HEK293 (cell line): ENCODE data around the gene DCN.

Experiments
- CTCF ChIA-PET: fragments of 350-600 bp; formaldehyde crosslinking; extraction: SDS; loops from one replicate; lab custom pipeline; 2021; ENCODE audit warnings: antibody characterized with exemption; lab: Yijun Ruan, JAX
- POLR2A ChIA-PET: fragments of 300-600 bp; formaldehyde crosslinking; extraction: SDS; loops from one replicate; lab custom pipeline; 2020; ENCODE audit warnings: antibody characterized with exemption, inconsistent platforms; lab: Yijun Ruan, JAX
- H3K27ac ChIP-seq: fragments of 200-500 bp; sonication (Bioruptor generic); 2 replicates; pipeline ENCODE4 v1.5.1; 2014; ENCODE audit warnings: low read depth, low read length, control low read depth, inconsistent platforms; ENCODE audit errors: extremely low read depth
- H3K36me3 ChIP-seq, 2 experiments: fragments of 200-500 bp in 1 of 2; sonication (Bioruptor generic) in 1 of 2; 1 replicate in 1 of 2; 2 replicates in 1 of 2; pipeline ENCODE4 v1.5.1; 2014 to 2017; ENCODE audit warnings: inconsistent platforms in 2 of 2, low read length in 2 of 2; ENCODE audit not compliant: control insufficient read depth in 2 of 2, insufficient read depth in 1 of 2
- H3K4me1 ChIP-seq: fragments of 200-500 bp; sonication (Bioruptor generic); 2 replicates; pipeline ENCODE4 v1.5.1; 2014; ENCODE audit warnings: mild to moderate bottlenecking, low read length, inconsistent platforms; ENCODE audit not compliant: control insufficient read depth, insufficient read depth
- H3K4me3 ChIP-seq: 2 replicates; pipeline ENCODE4 v1.5.1; 2011; ENCODE audit warnings: low read depth, mild to moderate bottlenecking, control low read depth, low read length, moderate library complexity
- H3K9me3 ChIP-seq: fragments of 200-500 bp; sonication (Bioruptor generic); 2 replicates; pipeline ENCODE4 v1.5.1; 2014; ENCODE audit warnings: low read depth, low read length, inconsistent platforms; ENCODE audit not compliant: control insufficient read depth, insufficient read depth
- AEBP2 ChIP-seq: fragments of 450-650 bp; formaldehyde crosslinking; IDR thresholded peaks from 2 replicates; pipeline ENCODE4 v1.5.1; 2016; ENCODE audit warnings: missing biosample characterization, missing genetic modification characterization, borderline replicate concordance
- GFI1B ChIP-seq: fragments of 450-650 bp; formaldehyde crosslinking; IDR thresholded peaks from 2 replicates; pipeline ENCODE4 v1.5.1; 2016; ENCODE audit warnings: missing biosample characterization, missing genetic modification characterization
- HIC1 ChIP-seq: fragments of 450-650 bp; formaldehyde crosslinking; IDR thresholded peaks from 2 replicates; pipeline ENCODE4 v1.5.1; 2016; ENCODE audit warnings: missing biosample characterization, missing genetic modification characterization
- MZF1 ChIP-seq: fragments of 450-650 bp; formaldehyde crosslinking; IDR thresholded peaks from 2 replicates; pipeline ENCODE4 v1.5.1; 2017; ENCODE audit warnings: missing biosample characterization, missing genetic modification characterization, borderline replicate concordance
- RBAK ChIP-seq: fragments of 450-650 bp; formaldehyde crosslinking; IDR thresholded peaks from 2 replicates; pipeline ENCODE4 v1.5.1; 2016; ENCODE audit warnings: missing biosample characterization, missing genetic modification characterization
- SETDB1 ChIP-seq: IDR thresholded peaks from one replicate; pipeline ENCODE4 v1.6.1; 2017; ENCODE audit warnings: mild to moderate bottlenecking, low read length, moderate library complexity, mixed read lengths; ENCODE audit not compliant: insufficient read length
- TRIM28 ChIP-seq: IDR thresholded peaks from 2 replicates; pipeline ENCODE4 v1.6.1; 2011; ENCODE audit warnings: low read length, control low read depth, borderline replicate concordance
- ZBTB10 ChIP-seq: fragments of 450-650 bp; formaldehyde crosslinking; IDR thresholded peaks from 2 replicates; pipeline ENCODE4 v1.5.1; 2016; ENCODE audit warnings: missing biosample characterization, missing genetic modification characterization
- ZBTB7A ChIP-seq: fragments of 450-650 bp; formaldehyde crosslinking; IDR thresholded peaks from 2 replicates; pipeline ENCODE4 v1.5.1; 2016; ENCODE audit warnings: low read depth, missing biosample characterization, missing genetic modification characterization
- ZNF184 ChIP-seq: fragments of 450-650 bp; IDR thresholded peaks from 2 replicates; pipeline ENCODE4 v1.5.1; 2018; ENCODE audit warnings: missing biosample characterization, mild to moderate bottlenecking, missing genetic modification characterization
- ZNF354C ChIP-seq: fragments of 450-650 bp; formaldehyde crosslinking; IDR thresholded peaks from 2 replicates; pipeline ENCODE4 v1.5.1; 2016; ENCODE audit warnings: missing biosample characterization, missing genetic modification characterization, low read depth, borderline replicate concordance
- ZNF398 ChIP-seq: fragments of 450-650 bp; formaldehyde crosslinking; IDR thresholded peaks from 2 replicates; pipeline ENCODE4 v1.5.1; 2017; ENCODE audit warnings: missing biosample characterization, missing genetic modification characterization
- ZNF416 ChIP-seq: fragments of 450-650 bp; formaldehyde crosslinking; IDR thresholded peaks from 2 replicates; pipeline ENCODE4 v1.5.1; 2016; ENCODE audit warnings: missing biosample characterization, missing genetic modification characterization
- ZNF544 ChIP-seq: fragments of 450-650 bp; formaldehyde crosslinking; IDR thresholded peaks from 2 replicates; pipeline ENCODE4 v1.5.0; 2017; ENCODE audit warnings: missing biosample characterization, missing genetic modification characterization
- ZNF626 ChIP-seq: fragments of 450-650 bp; sonication (Bioruptor Pico); formaldehyde crosslinking; IDR thresholded peaks from 2 replicates; pipeline ENCODE4 v1.5.1; 2018; ENCODE audit warnings: missing biosample characterization, missing genetic modification characterization, inconsistent platforms
- ZNF670 ChIP-seq: fragments of 450-650 bp; formaldehyde crosslinking; IDR thresholded peaks from 2 replicates; pipeline ENCODE4 v1.5.1; 2016; ENCODE audit warnings: missing biosample characterization, missing genetic modification characterization, low read depth
- ZNF707 ChIP-seq: fragments of 450-650 bp; formaldehyde crosslinking; IDR thresholded peaks from 2 replicates; pipeline ENCODE4 v1.5.1; 2016; ENCODE audit warnings: missing biosample characterization, missing genetic modification characterization
- ZNF768 ChIP-seq: fragments of 450-650 bp; formaldehyde crosslinking; IDR thresholded peaks from 2 replicates; pipeline ENCODE4 v1.5.1; 2018; ENCODE audit warnings: missing biosample characterization, mild to moderate bottlenecking, missing genetic modification characterization
- TF ChIP-seq, protein P1 (sequence below): fragments of 450-650 bp; formaldehyde crosslinking; IDR thresholded peaks from 2 replicates; pipeline ENCODE4 v1.5.1; 2016; ENCODE audit warnings: missing biosample characterization, missing genetic modification characterization

Gene DCN

DNA sequence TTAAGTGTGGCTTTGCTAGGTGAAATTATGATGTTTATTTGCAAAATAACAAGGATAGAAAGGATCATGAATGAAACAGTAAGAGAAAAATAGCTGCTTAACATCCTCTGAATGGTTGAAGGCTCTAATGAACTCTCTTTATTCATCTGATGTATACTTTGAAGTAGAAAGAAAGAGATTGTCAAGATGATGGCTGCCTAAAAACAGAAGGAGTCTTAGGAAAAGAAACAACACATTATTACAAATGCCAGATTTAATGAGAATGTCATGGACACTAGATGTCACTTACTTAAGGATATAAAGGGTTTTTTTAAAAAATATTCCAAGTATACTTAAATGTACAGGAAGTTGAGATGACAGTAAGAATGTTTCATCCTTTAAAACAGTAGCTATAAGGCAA, 21.6 kb downstream of the DCN start:
- POLR2A ChIA-PET: no interaction called here
- no peak for TF ChIP-seq ZNF707 (tag by site-specific recombination)
- no peak for TF ChIP-seq ZNF768 (tag by site-specific recombination)
- no peaks in the 10 kb centered on the region for H3K9me3 ChIP-seq
- no peak overlapping the region for H3K4me3 ChIP-seq
- CTCF ChIA-PET: interaction anchor here (0.6 to 0.8 kb wide), 2 partner anchors 70 to 83 kb away, joined by 3 to 5 read pairs; no protein-coding TSS in a partner anchor
- H3K27ac ChIP-seq: no peak overlapping the region
- H3K4me1 ChIP-seq: no peaks in the 10 kb centered on the region
- H3K36me3 ChIP-seq: no peaks in the 10 kb centered on the region

GRCh38 chr12:91155990-91156389, 26.6 kb downstream of the DCN start:
- CTCF ChIA-PET: interaction anchor here (0.6 kb wide), 1 partner anchor 640 kb away, joined by 4 read pairs; no protein-coding TSS in a partner anchor
- no peak overlapping the region for H3K4me3 ChIP-seq
- no peaks in the 10 kb centered on the region for H3K9me3 ChIP-seq
- no peaks in the 10 kb centered on the region for H3K36me3 ChIP-seq
- no peaks in the 10 kb centered on the region for H3K4me1 ChIP-seq
- TF ChIP-seq ZNF354C (tag by site-specific recombination) (no peak), MZF1 (tag by site-specific recombination) (no peak), ZNF184 (tag by site-specific recombination) (no peak)
- TF ChIP-seq, protein P1, sequence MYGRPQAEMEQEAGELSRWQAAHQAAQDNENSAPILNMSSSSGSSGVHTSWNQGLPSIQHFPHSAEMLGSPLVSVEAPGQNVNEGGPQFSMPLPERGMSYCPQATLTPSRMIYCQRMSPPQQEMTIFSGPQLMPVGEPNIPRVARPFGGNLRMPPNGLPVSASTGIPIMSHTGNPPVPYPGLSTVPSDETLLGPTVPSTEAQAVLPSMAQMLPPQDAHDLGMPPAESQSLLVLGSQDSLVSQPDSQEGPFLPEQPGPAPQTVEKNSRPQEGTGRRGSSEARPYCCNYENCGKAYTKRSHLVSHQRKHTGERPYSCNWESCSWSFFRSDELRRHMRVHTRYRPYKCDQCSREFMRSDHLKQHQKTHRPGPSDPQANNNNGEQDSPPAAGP (tag by site-specific recombination): no peak
- POLR2A ChIA-PET: no interaction called here
- H3K27ac ChIP-seq: no peak overlapping the region

DNA sequence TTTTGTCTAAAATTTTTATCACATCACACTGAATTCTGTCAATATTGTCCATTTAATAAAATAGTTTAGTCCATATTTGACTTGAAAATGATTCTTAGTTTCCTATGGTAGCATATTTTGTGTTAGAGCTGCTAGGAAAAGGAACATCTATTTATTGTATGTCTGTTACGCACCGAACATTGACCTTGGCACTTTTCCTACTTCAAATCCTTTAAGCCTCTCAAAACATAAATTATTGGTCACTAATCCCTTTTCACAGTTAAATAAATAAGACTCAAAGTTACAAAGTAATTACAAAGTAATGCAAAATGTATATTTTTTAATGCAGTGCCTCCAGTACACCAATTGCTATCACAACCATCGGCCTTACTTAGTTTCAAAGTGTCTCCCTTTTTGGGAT, 28.5 kb downstream of the DCN start:
- TF ChIP-seq RBAK (tag by site-specific recombination) (no peak), SETDB1 (no peak), ZNF544 (no peak)
- no peak overlapping the region for H3K27ac ChIP-seq
- CTCF ChIA-PET: interaction anchor here (0.7 to 0.8 kb wide), 2 partner anchors 176 to 201 kb away, joined by 3 read pairs; no protein-coding TSS in a partner anchor
- H3K4me3 ChIP-seq: no peak overlapping the region
- no peaks in the 10 kb centered on the region for H3K36me3 ChIP-seq
- no peaks in the 10 kb centered on the region for H3K4me1 ChIP-seq
- POLR2A ChIA-PET: no interaction called here
- no peaks in the 10 kb centered on the region for H3K9me3 ChIP-seq

DNA sequence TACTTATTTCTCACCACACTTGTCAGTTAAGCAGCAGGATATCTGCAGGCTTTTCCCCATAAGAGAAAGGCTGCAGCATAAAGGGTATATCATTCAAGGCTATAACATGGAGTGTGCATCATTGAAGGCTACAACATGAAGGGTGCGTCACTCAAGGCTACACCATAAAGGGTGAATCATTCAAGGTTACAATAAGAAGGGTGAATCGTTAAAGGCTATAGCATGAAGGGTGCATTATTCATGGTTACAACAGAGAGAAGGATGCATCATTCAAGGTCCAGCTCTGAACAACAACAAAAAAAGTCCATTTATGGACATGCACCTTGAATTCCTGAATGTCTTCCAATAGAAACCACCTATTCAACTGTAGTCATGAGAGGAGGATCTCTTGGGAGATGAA, 38.6 kb downstream of the DCN start:
- peaks cover 12% of the 10 kb centered on the region; the same call in 1 of the 2 replicates for H3K4me1 ChIP-seq
- H3K27ac ChIP-seq: no peak overlapping the region
- ChIA-PET POLR2A (no interaction called here), CTCF (no interaction called here)
- H3K4me3 ChIP-seq: no peak overlapping the region
- H3K36me3 ChIP-seq: no peaks in the 10 kb centered on the region
- H3K9me3 ChIP-seq: no peaks in the 10 kb centered on the region
- TF ChIP-seq GFI1B (tag by site-specific recombination) (no peak), ZNF626 (tag by site-specific recombination) (no peak), ZBTB10 (no peak), TRIM28 (no peak), HIC1 (no peak), ZNF416 (tag by site-specific recombination) (no peak), ZNF398 (tag by site-specific recombination) (no peak), ZBTB7A (no peak), ZNF670 (no peak), AEBP2 (tag by site-specific recombination) (no peak)
